HUES6 (cell line): ENCODE measurements around the gene TRIO.

Experiments used
- H3K27ac ChIP-seq: 2 replicates; pipeline ENCODE4 v1.7.0; 2013; ENCODE audit warnings: low read depth, mild to moderate bottlenecking, low read length, inconsistent platforms
- H3K27me3 ChIP-seq: 2 replicates; pipeline ENCODE4 v1.6.1; 2013; ENCODE audit warnings: low read length; ENCODE audit not compliant: control insufficient read depth, insufficient read depth
- H3K36me3 ChIP-seq: 2 replicates; pipeline ENCODE4 v1.6.1; 2013; ENCODE audit warnings: low read length; ENCODE audit not compliant: control insufficient read depth, insufficient read depth
- H3K4me1 ChIP-seq: 2 replicates; pipeline ENCODE4 v1.6.1; 2013; ENCODE audit warnings: low read length; ENCODE audit not compliant: control insufficient read depth, insufficient read depth
- H3K4me3 ChIP-seq: 2 replicates; pipeline ENCODE4 v1.5.1; 2013; ENCODE audit warnings: low read depth, low read length
- H3K9ac ChIP-seq: one replicate; pipeline ENCODE4 v1.6.1; 2013; ENCODE audit warnings: mild to moderate bottlenecking, low read length
- H3K9me3 ChIP-seq: 2 replicates; pipeline ENCODE4 v1.6.1; 2013; ENCODE audit warnings: low read depth, low read length; ENCODE audit not compliant: control insufficient read depth, insufficient read depth

Gene TRIO

GRCh38 chr5:14501353-14502293, 358.5 kb downstream of the TRIO start:
- H3K27ac ChIP-seq = no peak overlapping the region
- no peaks in the 10 kb centered on the region for H3K27me3 ChIP-seq
- no peaks in the 10 kb centered on the region for H3K9me3 ChIP-seq
- no peaks in the 10 kb centered on the region for H3K4me1 ChIP-seq
- peaks cover 84% of the 10 kb centered on the region for H3K36me3 ChIP-seq
- no peak overlapping the region for H3K9ac ChIP-seq
- no peak overlapping the region for H3K4me3 ChIP-seq

GRCh38 chr5:14502294-14502690, 359.1 kb downstream of the TRIO start:
- Histone ChIP-seq H3K9ac (no peak overlapping the region), H3K4me1 (no peaks in the 10 kb centered on the region), H3K4me3 (no peak overlapping the region), H3K27ac (no peak overlapping the region), H3K27me3 (no peaks in the 10 kb centered on the region), H3K36me3 (peaks cover 84% of the 10 kb centered on the region), H3K9me3 (no peaks in the 10 kb centered on the region)

DNA sequence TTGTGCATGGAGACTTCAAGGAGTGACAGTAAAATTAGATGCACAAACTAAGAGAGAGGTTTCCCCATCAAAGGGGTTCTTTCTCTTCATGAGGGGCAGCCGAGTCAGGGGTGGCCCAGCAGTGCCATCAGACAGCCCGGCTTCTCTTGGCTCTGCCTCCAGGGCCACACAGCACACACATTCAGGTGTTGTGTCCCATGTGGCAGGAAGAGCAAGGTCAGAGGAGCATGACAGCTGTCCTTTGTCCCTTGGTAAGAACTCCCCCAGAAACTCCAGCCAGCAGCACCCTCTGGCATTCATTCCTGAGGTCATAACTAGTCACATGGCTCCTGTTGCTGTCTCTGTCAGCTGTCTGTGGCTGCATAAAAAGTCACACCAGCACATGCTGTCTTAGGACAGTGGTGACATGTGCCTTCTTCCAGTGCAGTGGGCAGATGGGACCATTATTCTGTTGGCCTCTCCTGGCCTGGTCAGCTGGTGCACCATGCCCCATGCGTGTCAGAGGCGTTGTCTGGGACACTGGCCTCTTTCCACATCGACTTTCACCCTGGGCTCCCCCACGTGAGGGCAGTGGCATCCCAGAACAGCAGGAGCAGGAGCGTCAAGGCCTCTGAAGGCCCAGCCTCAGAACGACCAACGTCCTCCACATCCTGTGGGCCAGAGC, 360.0 kb downstream of the TRIO start:
- no peaks in the 10 kb centered on the region for H3K9me3 ChIP-seq
- no peak overlapping the region for H3K27ac ChIP-seq
- H3K4me1 ChIP-seq = no peaks in the 10 kb centered on the region
- H3K36me3 ChIP-seq = peaks cover 84% of the 10 kb centered on the region
- no peaks in the 10 kb centered on the region for H3K27me3 ChIP-seq
- no peak overlapping the region for H3K4me3 ChIP-seq
- H3K9ac ChIP-seq = no peak overlapping the region

DNA sequence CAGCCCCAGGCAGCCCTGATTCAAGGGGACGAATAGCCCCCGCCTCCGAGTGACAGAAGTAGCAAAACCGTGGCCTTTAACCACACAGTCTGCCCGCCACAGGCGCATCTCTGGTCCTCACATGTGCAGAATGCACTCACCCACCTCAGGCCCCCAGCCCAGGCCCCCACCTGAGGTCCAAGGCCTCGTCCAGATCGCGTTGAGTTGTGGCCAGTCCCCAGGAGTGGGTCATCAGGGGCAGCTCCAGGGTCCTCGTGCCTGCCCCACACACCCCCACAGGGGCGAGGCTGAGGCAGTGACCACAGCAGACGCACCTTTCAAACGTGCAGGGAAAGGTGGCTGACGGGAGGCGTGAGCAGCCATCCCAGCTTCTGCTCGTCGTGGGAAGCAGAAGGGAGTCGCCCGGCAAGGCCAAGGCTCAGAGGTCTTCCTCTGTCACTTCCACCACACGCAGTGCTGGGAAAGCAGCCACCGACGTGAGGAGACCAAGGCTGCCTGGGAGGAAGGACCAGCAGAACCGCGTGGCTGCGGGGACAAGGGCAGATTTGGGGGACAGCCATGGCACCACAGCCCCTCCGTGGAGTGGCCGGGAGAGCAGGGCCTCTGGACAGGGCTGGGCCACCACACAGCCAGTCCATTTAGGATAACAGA, 360.7 kb downstream of the TRIO start:
- Histone ChIP-seq H3K4me1 (no peaks in the 10 kb centered on the region), H3K36me3 (peaks cover 84% of the 10 kb centered on the region), H3K27me3 (no peaks in the 10 kb centered on the region), H3K4me3 (no peak overlapping the region), H3K27ac (no peak overlapping the region), H3K9ac (no peak overlapping the region), H3K9me3 (no peaks in the 10 kb centered on the region)

- Histone ChIP-seq H3K27ac (no peak overlapping the region), H3K4me3 (no peak overlapping the region), H3K36me3 (peaks cover 78% of the 10 kb centered on the region), H3K27me3 (no peaks in the 10 kb centered on the region), H3K9me3 (no peaks in the 10 kb centered on the region), H3K9ac (no peak overlapping the region), H3K4me1 (no peaks in the 10 kb centered on the region)
These were observed 361.2 kb downstream of the TRIO start for GRCh38 chr5:14504332-14504727.

DNA sequence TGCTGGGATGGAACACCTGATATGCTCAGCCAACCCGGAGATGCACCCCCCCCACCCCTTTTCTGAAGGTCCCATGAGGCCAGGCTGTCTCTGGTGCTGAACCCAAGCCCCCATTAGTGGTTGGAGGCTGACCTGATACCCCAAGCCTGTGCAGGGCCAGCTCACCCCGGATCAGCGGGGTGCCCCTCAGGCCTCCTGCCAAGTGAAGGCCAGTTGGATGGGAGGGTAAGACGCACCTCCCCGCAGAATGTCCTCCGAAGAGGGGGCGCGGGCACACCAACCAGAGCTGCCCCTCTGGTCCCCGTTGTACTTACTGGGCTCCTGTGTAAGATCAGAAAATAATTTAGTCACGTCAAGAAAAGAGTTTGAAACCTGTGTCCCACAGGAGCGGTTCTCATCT, 361.7 kb downstream of the TRIO start:
- no peak overlapping the region for H3K27ac ChIP-seq
- no peaks in the 10 kb centered on the region for H3K9me3 ChIP-seq
- no peak overlapping the region for H3K4me3 ChIP-seq
- no peaks in the 10 kb centered on the region for H3K27me3 ChIP-seq
- no peak overlapping the region for H3K9ac ChIP-seq
- H3K36me3 ChIP-seq = peaks cover 77% of the 10 kb centered on the region
- H3K4me1 ChIP-seq = no peaks in the 10 kb centered on the region

DNA sequence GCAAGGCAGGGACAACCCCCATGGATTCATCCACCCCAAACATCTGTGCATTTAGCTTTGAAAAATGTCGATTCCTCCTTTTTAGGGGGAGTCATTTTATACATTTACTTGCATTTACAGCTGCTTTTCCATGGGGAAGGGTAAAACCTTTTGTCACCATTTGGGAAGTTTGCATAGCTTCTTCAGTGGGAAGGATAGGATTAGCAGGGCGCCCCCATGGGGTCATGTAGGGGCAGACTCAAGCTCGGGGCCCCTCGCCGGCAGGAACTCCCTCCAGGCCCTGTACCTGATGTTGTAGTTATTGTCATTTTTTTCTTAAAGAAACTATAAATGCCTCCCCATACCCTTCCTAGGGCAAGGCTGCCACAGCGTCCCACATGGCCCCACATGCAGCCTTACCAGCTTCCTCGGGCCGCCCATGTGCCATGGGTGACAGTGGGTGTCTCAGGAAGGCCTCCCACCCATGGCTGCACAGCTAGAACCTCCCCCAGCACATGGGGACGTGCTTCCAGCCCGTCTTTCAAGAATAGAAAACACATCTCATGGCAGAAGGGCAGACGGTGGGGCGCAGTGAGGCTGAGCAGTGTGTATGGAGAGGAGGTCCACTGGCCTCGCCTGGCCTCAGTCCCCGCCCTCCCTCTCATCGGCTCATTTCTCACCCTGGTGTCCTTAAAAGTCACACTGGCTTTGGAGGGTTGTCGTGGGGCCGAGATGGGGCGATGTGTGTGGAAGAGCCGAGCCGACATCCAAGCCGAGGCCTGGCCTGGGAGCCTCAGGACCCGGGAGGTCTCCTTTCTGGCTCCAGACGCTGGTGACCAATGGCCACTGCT, 362.4 kb downstream of the TRIO start:
- no peak overlapping the region for H3K9ac ChIP-seq
- H3K4me1 ChIP-seq = no peaks in the 10 kb centered on the region
- no peaks in the 10 kb centered on the region for H3K27me3 ChIP-seq
- H3K9me3 ChIP-seq = no peaks in the 10 kb centered on the region
- H3K4me3 ChIP-seq = no peak overlapping the region
- H3K36me3 ChIP-seq = peaks cover 71% of the 10 kb centered on the region
- H3K27ac ChIP-seq = no peak overlapping the region

- Histone ChIP-seq H3K4me3 (no peak overlapping the region), H3K9ac (no peak overlapping the region), H3K27ac (no peak overlapping the region), H3K36me3 (peaks cover 68% of the 10 kb centered on the region), H3K9me3 (no peaks in the 10 kb centered on the region), H3K4me1 (no peaks in the 10 kb centered on the region), H3K27me3 (no peaks in the 10 kb centered on the region)
These were observed 363.0 kb downstream of the TRIO start for GRCh38 chr5:14506140-14506538.

- no peaks in the 10 kb centered on the region for H3K27me3 ChIP-seq
- no peak overlapping the region for H3K27ac ChIP-seq
- H3K36me3 ChIP-seq = peaks cover 62% of the 10 kb centered on the region
- no peak overlapping the region for H3K4me3 ChIP-seq
- no peaks in the 10 kb centered on the region for H3K4me1 ChIP-seq
- H3K9me3 ChIP-seq = no peaks in the 10 kb centered on the region
- H3K9ac ChIP-seq = no peak overlapping the region
These were observed 363.5 kb downstream of the TRIO start for GRCh38 chr5:14506661-14507060.

GRCh38 chr5:14507156-14507941, 364.2 kb downstream of the TRIO start:
- Histone ChIP-seq H3K9me3 (no peaks in the 10 kb centered on the region), H3K27ac (no peak overlapping the region), H3K9ac (no peak overlapping the region), H3K4me3 (no peak overlapping the region), H3K4me1 (no peaks in the 10 kb centered on the region), H3K36me3 (peaks cover 56% of the 10 kb centered on the region), H3K27me3 (no peaks in the 10 kb centered on the region)
